IPS-18c (cell line): ENCODE data around the gene KISS1.

Experiments
- H3K4me3 ChIP-seq: 2 replicates; pipeline ENCODE4 v1.7.0; 2013; ENCODE audit warnings: low read depth, mild to moderate bottlenecking, low read length, moderate library complexity; ENCODE audit not compliant: insufficient read depth
- H3K9me3 ChIP-seq: one replicate; pipeline ENCODE4 v1.6.1; 2013; ENCODE audit warnings: mild to moderate bottlenecking, low read length, moderate library complexity; ENCODE audit not compliant: control insufficient read depth, insufficient read depth

The KISS1 gene

DNA sequence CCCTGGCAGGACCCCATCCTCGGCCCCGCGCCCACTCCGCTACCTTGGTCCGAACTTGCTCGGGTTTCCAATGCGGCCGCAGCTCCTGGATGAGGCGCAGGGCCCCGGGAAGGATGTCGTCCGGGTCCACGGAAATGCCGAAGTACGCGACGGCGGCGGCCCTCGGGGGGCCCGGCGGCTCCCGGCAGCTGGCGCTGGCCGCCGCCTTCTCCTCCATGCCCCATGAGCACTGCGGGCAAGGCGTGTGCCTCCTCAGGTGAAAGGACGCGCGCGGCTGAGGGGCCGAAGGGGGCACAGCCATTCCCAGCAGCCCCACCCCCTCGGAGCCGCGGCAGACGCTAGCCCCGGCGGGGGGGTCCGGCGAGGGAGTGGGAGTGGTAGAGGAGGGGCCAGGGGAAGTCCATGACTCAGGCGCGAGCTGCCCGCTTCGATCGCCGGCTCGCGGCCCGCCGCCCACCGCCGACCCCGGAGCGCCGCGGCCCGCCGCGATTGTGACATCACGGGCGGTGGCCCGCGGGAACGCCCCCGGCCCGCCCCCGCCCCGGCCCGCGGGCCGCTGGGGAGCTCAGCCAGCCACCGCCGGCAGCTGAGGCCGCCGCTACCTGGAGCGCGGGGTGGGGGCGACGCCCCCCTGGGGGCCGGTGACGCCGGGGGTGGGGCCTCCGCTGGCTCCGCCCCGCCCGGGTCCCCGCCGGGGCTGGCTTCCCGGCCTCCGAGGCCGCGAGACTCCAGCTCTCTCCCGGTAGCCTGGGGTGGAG is 44.6 kb downstream of the KISS1 start, which contains the start of gene ETNK2:
Gene ETNK2, minus strand, starts transcription at position 493 of the 758 bp plus-strand sequence. Its CDS starts 192 bp downstream, at position 301.
- no peaks in the 10 kb centered on the region for H3K9me3 ChIP-seq
- peak within 1 kb of the TSS; percentile 65 for H3K4me3 ChIP-seq

DNA sequence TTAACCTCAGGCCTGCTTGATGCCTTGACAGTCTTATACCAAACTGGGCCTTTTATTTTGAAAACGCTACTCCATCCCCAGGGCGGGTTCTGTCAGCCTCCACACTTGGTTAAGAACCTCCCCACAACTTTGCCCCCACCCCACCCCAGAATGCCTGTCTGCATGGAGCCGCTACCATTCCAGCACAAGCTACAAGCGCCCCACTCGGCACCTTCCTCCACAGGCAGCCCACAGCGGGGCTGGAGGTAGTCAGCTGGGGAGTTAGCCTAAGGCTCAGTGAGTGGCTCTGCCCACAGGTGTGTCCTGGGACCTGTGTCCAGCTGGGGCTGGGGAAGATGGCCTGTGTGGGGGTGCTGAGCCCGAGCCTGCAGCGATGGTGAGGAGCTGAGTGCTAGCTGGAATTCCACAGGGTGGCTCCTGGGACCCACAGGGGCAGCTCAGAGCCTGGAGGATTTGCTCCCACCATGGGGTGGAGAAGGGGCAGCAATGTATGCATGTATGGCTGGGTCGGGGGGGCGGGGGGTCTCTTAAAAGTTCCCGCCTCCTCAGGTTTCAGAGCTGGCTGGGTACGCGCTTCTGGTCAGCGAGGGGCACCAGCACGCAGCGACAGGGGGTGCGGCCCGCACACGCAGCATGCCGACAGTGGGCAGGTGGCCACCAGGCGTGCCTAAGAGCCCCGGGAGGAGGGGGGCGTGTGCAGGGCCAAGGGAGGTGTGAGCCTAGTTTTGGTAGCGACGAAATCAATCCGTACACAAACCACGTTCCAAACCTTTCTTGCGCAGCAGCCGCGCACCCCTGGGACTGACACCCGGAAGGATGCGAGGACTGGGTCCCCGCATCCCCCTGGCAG is 45.4 kb downstream of the KISS1 start:
- Histone ChIP-seq H3K9me3 (no peaks in the 10 kb centered on the region), H3K4me3 (peak overlapping the region; percentile 65)

DNA sequence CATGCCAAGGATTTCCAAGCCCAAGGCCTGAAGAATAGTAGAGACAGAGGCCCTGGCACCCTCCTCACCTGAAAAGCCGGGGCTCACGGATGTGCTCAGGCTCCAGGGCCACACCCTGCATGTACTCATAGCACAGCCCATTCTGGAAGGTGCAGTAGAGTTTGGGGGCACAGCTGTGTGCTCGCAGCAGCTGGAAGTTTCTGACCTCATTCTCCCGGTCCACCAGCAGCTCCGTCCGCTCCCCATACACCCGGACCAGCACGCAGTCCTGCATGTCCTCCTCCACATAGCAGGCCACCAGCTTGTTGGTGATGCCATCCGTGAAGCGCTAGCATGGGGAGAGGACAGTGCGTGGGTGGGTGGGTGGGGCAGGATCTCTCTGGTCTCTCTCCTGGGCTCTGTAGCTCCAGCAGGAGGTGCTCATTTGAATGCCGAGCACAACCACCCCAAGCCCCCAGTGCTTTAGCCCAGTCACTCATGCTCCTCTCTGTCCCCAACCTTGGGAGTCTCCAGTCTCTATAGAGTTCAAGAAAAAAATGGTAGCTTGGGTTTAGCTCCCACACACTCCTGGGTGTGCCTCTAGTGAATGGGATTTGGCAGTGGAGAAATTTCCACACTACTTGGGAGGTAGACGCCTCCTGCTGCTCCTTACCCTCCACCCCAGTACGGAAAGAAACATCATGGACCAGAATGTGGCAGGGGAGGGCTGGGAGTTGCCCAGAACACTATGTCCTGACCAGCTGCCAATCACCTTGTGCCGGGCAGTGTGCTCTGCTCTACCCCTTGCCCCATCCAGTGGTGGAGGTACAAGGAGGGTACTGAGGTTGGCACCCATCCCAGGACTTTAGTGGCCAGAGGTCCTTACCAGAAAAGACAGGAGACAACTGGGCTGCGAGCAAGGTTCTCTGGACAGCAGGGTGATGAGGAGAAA is 46.4 kb downstream of the KISS1 start:
- 0 out of 2 replicates have a peak overlapping the region, but pooled peaks have one; percentile 65 for H3K4me3 ChIP-seq
- no peaks in the 10 kb centered on the region for H3K9me3 ChIP-seq

- Histone ChIP-seq H3K9me3 (no peaks in the 10 kb centered on the region), H3K4me3 (no peak overlapping the region)
These were observed 47.2 kb downstream of the KISS1 start for GRCh38 chr1:204149107-204149506.

DNA sequence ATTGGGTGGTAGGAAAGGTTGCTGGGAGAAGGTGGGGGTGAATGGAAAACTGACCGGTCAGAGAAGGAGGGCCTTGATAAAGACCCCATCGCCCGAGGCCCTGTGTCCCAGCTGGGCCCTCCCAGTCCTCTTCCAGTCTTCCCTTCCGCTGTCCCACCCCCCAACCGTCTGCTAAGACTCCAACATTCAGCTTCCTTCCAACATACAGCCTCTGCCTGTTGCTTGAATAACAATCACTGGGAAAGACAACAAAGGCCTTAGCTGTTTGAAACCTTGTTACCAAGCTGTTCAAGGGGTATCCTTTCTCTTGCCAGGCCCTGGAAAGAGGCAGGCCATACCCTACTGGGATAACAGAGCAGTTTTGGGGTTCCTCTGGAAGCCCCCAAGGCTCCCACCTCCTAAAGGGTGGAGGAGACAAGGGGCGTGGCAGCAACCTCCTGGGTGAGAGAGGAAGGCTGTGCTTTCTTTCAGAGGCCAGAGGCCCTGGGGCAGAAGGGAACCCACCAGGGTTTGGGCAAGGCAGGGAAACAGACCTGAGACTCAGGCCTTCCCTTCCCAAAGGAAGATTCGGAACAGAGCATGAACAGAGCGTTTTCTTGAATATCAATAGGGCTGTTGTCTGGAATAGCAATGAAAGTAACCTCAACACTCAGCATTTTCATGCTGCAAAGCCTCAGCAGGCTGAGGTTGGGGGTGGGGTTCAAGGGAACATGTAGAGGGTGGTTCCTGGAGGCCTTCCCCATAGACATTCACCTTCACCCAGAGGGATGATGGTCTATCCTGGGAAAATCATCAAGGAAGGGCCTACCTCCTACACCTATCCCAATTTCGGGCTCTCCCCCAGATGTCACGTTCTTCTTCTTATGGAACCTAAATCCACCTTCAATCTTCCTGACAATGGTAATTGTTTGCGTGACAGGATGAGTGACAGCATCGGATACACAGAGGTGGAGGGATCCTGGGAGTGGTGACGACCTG is 48.6 kb downstream of the KISS1 start:
- H3K9me3 ChIP-seq = no peaks in the 10 kb centered on the region
- H3K4me3 ChIP-seq = no peak overlapping the region

- Histone ChIP-seq H3K9me3 (no peaks in the 10 kb centered on the region), H3K4me3 (no peak overlapping the region)
These were observed 49.3 kb downstream of the KISS1 start for GRCh38 chr1:204146965-204147364.

- Histone ChIP-seq H3K9me3 (no peaks in the 10 kb centered on the region), H3K4me3 (no peak overlapping the region)
These were observed 50.0 kb downstream of the KISS1 start for GRCh38 chr1:204146309-204146708.

GRCh38 chr1:204145033-204145504 is 51.2 kb downstream of the KISS1 start:
- no peaks in the 10 kb centered on the region for H3K9me3 ChIP-seq
- no peak overlapping the region for H3K4me3 ChIP-seq

DNA sequence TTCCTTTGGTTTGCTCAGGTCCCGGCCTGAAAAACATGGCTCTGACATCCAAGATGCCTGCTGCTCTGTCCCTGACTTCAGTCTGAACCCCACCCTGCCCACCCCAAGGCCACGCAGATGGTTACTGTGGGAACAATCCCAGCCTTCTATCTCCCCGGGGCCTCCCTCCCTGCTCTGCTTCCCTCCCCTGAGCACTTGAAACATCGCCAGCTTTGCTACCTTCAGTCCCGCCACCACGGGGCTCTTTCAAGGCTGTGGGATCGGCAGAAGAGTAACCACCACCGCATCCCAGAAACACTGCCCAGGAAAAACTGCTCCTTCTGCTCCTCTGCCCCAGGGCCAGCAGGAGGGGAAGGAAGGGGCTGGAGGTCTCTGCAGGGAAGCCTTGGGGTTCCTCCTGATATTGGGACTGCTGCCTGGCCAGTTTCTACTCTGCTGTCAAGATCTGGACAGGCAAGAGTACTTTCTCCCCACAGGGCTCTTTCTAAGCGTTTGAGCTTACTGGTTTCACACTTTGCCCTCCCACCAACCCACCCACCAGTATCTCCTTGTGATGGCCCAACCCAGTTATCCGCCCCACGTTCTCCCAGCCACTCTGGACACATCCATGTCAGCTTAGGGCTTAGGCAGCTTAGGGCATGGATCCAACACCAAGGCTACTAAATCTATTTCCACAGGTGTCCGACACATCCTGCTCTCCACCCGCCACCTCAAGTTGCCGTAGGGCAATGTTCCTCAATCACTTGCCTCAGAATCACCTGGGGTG is 52.8 kb downstream of the KISS1 start:
- Histone ChIP-seq H3K4me3 (no peak overlapping the region), H3K9me3 (no peaks in the 10 kb centered on the region)

DNA sequence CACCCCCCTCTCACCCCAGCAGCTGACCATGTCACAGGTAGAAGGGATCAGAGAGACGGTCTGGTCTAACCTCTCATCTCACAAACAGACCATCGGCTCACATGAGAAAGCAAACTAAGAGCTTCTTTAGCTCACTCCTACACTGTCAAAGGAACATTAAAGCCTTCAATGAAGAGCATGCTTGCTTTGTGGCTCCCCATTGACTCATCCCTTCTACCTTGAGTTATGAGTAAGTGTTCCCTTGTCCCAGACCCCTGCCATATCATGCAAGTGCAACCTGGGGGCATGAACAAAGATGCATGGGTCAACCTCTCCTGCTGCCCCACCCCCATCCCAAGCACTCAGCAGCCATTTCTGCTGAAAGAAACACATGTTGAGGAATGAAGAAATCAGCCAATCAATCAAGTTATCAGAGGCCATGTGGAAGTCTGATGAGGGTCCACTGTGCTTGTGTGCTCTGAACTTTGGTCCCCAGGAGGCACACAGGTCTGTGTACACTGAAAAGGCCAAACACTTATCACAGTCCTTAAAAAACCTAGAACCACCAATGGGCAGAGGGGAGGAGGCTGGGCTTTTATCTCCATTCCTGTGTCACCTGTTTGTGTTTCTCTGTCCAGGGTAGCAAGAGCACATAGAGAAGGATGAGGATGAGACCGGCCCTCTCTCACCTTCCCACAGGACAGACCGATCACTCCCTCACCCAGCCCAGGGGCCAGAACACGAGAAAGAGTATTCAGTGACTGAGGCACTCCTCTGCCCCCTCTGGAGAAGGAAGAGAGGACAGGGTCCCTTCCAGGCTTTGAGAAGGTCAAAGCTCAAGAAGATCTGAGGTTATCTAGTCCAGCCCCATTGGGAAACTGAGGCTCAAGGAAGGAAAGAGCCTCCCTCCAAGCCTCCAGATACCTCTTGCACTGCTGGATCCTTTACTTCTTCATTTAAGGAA is 54.0 kb downstream of the KISS1 start:
- no peak overlapping the region; the same call in 1 of the 2 replicates for H3K4me3 ChIP-seq
- H3K9me3 ChIP-seq = no peaks in the 10 kb centered on the region

DNA sequence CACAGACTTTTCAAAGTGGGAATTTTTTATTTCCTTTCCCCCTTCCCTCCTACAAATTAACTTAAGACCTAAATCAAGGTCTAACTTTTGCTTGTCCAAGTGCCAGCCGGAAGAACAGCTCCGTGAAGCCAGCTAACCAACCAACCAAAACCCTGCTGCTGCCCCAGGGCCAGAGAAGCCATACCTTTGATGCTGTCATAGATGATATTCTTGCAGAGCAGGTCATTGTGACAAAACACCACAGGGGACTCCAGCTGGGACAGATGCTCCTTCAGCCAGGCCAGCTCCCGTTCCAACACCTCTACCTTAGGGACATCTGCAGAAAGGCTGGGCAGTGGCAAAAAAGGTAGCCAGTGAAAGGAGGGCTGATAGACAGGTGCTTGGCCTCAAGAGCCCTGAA is 55.2 kb downstream of the KISS1 start:
- no peak overlapping the region for H3K4me3 ChIP-seq

More for the DNA sequence above, 55.2 kb downstream of the KISS1 start:
- no peaks in the 10 kb centered on the region for H3K9me3 ChIP-seq
